Epithelial cell of proximal tubule (primary cell): ENCODE results near the gene BTBD18. TPM values are rescaled to one million over a fixed set of nuclear protein-coding genes. Genes with fewer than 3 reads are reported as not detected.

ENCODE experiments used
- DNase-seq: peaks from one replicate; pipeline ENCODE4 v3.0.0-alpha.2; 2011; ENCODE audit warnings: low read depth
- H3K4me3 ChIP-seq: 2 replicates; pipeline ENCODE4 v1.5.1; 2011; ENCODE audit warnings: low read depth, mild to moderate bottlenecking, low read length
- total RNA-seq: library from RNA; depleted of rRNA; stranded (reverse); fragments of >200 nt; gene quantifications from 2 replicates; pipeline ENCODE4 v1.2.3, GENCODE V29; 2015
- TF ChIP-seq, protein P1 (sequence below): conservative IDR thresholded peaks from 2 replicates; pipeline ENCODE4 v1.5.1; 2012; ENCODE audit warnings: low read depth, mild to moderate bottlenecking, low read length

The BTBD18 gene
- total RNA-seq, 1 donor from 2014 or later, result not detected

DNA sequence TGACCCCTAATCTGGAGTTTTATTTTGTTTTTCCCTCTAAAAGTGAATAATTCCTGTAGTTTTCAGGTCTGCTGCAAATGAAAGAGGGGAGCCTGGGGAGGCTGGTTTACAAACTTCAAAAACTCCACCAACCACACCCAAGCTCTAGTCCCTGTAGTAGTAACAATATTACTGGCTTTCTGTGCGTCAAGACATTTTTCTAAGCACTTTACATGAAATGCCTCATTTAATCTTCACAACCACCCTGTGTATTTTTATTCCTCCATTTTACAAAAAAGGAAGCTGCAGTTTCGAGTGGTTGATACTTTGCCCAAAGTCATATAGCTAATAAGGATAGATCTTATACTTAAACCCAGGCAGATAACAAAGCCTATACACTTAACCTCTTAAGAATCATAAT lies 33.5 kb upstream of the BTBD18 start:
- no peak overlapping the region for H3K4me3 ChIP-seq
- no peak for DNase-seq
- TF ChIP-seq, protein P1, sequence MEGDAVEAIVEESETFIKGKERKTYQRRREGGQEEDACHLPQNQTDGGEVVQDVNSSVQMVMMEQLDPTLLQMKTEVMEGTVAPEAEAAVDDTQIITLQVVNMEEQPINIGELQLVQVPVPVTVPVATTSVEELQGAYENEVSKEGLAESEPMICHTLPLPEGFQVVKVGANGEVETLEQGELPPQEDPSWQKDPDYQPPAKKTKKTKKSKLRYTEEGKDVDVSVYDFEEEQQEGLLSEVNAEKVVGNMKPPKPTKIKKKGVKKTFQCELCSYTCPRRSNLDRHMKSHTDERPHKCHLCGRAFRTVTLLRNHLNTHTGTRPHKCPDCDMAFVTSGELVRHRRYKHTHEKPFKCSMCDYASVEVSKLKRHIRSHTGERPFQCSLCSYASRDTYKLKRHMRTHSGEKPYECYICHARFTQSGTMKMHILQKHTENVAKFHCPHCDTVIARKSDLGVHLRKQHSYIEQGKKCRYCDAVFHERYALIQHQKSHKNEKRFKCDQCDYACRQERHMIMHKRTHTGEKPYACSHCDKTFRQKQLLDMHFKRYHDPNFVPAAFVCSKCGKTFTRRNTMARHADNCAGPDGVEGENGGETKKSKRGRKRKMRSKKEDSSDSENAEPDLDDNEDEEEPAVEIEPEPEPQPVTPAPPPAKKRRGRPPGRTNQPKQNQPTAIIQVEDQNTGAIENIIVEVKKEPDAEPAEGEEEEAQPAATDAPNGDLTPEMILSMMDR, result no peak

DNA sequence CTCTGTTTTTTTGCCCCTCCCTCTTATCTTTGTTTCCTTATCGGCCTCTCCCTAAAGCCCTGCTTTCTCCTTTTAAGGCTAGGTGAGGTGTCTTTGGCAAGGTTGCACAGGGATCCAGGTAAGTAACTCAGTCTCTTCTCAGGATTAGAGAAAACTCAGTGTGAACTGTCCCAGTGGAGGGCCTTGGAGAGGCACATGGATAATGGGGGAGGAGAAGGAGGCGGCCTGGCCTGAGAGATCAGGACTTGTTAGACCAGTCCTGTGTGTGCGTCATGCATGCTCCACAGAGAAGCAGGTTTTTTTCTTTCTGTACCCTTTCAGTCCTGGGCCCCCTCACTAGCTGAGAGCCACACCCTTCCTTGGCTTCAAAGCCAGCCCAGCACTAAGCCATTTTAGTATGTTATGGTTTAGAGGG lies 29.9 kb upstream of the BTBD18 start:
- H3K4me3 ChIP-seq, result no peak overlapping the region
- DNase-seq, result no peak
- TF ChIP-seq, protein P1, result no peak

DNA sequence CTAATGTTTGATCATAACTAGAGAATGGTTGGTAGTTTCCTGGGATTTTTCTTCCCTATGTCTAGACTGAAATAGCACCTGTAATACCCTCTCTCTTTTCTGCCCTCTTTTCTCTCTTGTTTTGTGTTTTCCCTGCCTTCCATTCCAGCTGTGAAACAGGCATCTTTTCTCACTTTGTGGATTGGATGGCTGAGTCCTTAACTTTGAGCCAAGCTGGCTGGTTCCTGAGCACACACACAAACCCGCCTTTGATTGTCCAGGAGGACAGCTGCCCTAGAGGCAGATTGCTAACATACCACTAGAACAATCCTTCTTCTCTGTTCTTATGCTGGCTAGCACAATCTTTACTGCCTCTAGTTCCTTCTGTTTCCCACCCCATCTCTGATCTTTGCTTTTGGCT lies 27.7 kb upstream of the BTBD18 start:
- no peak overlapping the region for H3K4me3 ChIP-seq
- TF ChIP-seq, protein P1, result no peak
- DNase-seq, result no peak

DNA sequence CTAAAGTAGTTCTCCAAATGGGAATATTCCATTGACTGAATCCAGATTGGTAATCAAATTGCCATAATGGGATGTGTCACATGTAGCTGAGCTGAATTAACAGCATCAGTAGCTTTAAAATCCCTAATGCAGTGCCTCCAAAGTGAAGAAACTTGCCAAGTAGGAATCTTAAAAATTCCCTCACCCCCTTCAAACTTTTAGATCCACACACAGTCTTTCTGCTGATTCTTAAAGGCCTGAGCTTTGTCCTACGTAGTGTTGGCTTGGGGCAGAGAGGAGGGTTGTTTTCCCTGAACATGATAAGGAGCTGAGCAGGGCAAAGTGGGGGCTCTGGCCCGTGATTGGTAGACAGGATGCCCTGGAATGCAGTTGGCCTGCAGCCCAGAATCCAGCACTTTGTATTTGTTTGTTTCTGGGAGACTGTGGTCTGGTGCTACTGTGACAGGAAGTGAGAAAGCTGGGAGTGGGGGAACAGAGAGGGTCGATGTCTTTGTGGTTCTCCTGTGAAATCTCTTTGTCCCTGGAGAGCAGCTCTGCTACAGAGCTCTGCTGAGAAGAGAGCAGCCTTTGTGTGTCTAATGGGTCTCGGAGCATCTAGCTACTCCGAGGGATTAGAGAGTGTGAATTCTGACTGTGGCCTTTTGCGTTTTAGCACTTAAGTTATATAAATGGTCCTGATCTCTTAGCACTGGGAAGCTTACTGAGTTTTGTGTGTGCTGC lies 26.9 kb upstream of the BTBD18 start:
- peak overlapping the region; percentile 5 for H3K4me3 ChIP-seq
- peak; percentile 90 for DNase-seq
- TF ChIP-seq, protein P1, result no peak

DNA sequence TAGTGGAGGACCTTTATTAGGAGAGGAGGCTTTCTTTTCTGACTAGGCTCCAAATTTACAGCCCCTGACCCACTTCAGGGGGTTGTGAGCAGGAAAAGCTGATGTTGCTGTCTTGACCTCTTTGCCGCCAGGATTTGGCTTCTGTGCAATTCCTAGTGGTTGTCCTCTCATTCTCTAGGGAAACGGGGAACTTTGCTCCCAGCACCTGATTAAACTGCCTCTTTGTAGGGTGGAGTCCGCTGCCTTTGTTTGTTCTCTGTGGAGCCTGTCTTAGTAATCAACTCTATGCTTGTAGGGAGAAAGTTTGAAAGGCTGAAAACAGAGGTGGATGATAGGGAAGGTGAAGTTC lies 26.3 kb upstream of the BTBD18 start:
- no peak for DNase-seq
- TF ChIP-seq, protein P1, result no peak
- H3K4me3 ChIP-seq, result peak overlapping the region; percentile 5

DNA sequence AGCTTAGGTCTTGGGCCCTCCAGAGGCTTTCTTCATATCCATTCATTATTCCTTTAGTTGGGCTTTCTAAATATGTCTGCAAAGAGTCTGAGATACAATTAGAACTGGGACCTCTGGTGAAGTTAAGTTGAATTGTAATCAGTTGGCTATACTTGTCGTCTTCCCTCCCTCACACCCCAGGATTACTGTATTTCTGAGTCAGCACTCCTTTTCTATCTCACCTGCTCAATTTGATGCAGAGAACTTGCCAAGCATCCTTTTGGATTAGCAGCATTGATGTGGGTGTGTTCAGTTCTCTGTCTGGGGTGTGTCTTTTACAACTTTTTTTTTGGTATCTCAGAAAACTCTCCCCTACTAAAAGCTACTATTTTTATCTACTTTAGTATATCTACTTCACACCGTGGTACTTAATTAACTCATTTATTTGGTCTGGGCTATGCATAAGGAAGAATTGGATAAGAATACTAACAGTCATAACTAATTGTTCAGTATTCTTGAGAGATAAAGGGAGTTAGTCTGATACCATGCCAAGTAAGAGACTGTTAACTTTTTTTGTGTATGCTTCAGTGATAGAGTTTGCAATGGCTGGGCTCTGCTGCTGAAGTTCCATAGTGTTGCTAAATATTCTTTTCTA lies 25.1 kb upstream of the BTBD18 start:
- no peak for DNase-seq

More for the DNA sequence above, 25.1 kb upstream of the BTBD18 start:
- TF ChIP-seq, protein P1, result no peak
- no peak overlapping the region for H3K4me3 ChIP-seq
